Measurements from ENCODE around the gene BPIFB3. TPM values are rescaled to one million over a fixed set of nuclear protein-coding genes. Genes with fewer than 3 reads are reported as not detected.
"Not testable (repeated sequence)": the region's sequence is repeated elsewhere in the genome, so short reads cannot be mapped to it uniquely, and the experiment has no call there.

The BPIFB3 gene
- total RNA-seq, 4 donors from 2014 or later = not detected

DNA sequence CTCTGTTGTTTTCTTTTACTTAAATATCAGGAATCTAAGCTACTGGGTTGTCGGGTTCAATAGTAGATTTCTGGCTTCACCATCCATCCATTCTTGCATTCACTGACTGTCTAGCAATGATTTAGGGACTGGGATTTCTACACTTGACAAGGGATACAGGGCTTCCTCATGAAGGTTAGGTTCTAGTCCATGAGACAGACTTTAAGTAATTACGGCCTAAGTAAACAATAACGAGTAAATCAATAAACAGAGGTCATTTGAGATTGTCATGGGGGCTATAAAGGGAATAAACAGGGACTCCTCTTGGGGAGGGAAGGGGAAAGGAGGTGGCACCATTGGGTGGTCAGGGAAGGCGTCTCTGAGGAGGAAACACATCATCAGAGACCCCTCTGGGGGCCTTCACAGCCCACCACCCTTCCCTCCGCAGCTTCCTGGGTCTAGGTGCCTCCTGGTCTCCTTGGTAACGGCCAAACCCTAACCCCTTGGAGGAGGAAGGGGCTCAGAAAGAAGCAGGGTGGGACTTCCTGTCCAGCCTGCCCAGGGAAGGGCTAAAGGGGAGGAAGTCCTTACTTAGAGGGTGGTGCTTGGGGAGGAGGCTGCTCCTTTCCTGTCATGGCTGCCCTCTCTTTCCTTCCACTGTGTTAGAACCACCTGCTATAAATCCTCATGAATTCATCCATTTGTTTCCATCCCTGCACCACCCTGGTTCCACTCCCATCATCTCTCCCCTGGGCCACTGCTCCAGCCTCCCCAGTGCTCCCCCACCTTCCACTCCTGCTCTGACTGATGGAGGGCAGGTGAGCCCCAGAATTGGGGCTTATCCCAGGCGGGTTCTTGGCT, 59.1 kb downstream of the BPIFB3 start:
- H3K36me3 ChIP-seq = no peaks in the 10 kb centered on the region
- intact Hi-C loops (cut with DNase I) = no loop called here
- no peak overlapping the region for H3K27ac ChIP-seq
- no peak for DNase-seq
- no peak overlapping the region for H3K4me3 ChIP-seq (replicated peaks in 1 of 3)
- WGBS, 2 donors = 85% methylated on average over 7 of the region's 7 CpGs
- no peaks in the 10 kb centered on the region for H3K27me3 ChIP-seq
- no peak for TF ChIP-seq POLR2A (IDR thresholded peaks at IDR 0.05)
- TF ChIP-seq, protein P1, sequence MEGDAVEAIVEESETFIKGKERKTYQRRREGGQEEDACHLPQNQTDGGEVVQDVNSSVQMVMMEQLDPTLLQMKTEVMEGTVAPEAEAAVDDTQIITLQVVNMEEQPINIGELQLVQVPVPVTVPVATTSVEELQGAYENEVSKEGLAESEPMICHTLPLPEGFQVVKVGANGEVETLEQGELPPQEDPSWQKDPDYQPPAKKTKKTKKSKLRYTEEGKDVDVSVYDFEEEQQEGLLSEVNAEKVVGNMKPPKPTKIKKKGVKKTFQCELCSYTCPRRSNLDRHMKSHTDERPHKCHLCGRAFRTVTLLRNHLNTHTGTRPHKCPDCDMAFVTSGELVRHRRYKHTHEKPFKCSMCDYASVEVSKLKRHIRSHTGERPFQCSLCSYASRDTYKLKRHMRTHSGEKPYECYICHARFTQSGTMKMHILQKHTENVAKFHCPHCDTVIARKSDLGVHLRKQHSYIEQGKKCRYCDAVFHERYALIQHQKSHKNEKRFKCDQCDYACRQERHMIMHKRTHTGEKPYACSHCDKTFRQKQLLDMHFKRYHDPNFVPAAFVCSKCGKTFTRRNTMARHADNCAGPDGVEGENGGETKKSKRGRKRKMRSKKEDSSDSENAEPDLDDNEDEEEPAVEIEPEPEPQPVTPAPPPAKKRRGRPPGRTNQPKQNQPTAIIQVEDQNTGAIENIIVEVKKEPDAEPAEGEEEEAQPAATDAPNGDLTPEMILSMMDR (IDR thresholded peaks at IDR 0.05) = no peak
- no peaks in the 10 kb centered on the region for H3K9me3 ChIP-seq
- H3K4me1 ChIP-seq = no peaks in the 10 kb centered on the region

DNA sequence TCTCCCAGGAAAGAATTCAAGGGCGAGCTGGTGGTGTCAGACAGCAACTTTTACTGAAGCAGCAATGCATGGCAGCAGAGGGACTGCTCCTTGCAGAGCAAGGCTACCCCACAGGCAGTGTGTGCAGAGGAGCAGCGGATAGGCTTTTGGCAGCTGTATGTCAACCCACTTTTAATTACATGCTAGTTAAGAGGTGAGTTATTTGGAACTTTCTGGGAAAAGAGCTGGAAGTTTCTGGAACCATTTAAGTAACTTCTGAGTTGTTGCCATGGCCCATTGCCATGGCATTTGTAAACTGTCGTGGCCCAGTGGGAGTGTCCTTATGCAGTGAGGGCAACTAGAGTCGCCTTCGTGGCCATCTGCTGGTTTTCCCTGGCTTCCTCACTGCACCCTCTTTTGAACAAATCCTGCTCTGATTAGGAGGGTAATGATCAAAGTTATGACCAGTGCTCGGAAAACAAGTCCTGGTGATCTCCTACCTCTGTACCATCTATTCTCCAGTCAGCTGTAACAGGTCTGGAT, 59.7 kb downstream of the BPIFB3 start:
- WGBS, 2 donors = 75 to 77% methylated on average over 6 of the region's 6 CpGs
- no peak for TF ChIP-seq POLR2A (IDR thresholded peaks at IDR 0.05)
- TF ChIP-seq, protein P1 (IDR thresholded peaks at IDR 0.05) = no peak
- Histone ChIP-seq H3K4me3 (replicated peaks in 1 of 3) (no peak overlapping the region), H3K27me3 (no peaks in the 10 kb centered on the region), H3K9me3 (no peaks in the 10 kb centered on the region), H3K27ac (no peak overlapping the region), H3K4me1 (no peaks in the 10 kb centered on the region), H3K36me3 (no peaks in the 10 kb centered on the region)
- intact Hi-C loops (cut with DNase I) = no loop called here
- no peak for DNase-seq

DNA sequence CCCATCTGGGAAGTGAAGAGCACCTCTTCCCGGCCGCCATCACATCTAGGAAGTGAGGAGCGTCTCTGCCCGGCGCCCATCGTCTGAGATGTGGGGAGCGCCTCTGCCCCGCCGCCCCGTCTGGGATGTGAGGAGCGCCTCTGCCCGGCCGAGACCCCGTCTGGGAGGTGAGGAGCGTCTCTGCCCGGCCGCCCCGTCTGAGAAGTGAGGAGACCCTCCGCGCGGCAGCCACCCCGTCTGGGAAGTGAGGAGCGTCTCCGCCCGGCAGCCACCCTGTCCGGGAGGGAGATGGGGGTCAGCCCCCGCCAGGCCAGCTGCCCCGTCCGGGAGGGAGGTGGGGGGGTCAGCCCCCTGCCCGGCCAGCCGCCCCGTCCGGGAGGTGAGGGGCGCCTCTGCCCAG, 61.8 kb downstream of the BPIFB3 start:
- WGBS, 2 donors = 98% methylated on average over 20 of the region's 34 CpGs; no CpG with 5 or more reads in 1 of the 2 donors
- H3K36me3 ChIP-seq; DNase-seq; H3K9me3 ChIP-seq; H3K27ac ChIP-seq; H3K4me3 ChIP-seq (replicated peaks in 1 of 3); intact Hi-C loops (cut with DNase I); H3K4me1 ChIP-seq; H3K27me3 ChIP-seq: not testable (repeated sequence)

- Histone ChIP-seq H3K27ac (no peak overlapping the region), H3K27me3 (no peaks in the 10 kb centered on the region), H3K4me1 (no peaks in the 10 kb centered on the region), H3K36me3 (no peaks in the 10 kb centered on the region), H3K9me3 (no peaks in the 10 kb centered on the region), H3K4me3 (replicated peaks in 1 of 3) (no peak overlapping the region)
- DNase-seq = no peak
- TF ChIP-seq, protein P1 (IDR thresholded peaks at IDR 0.05) = no peak
- no peak for TF ChIP-seq POLR2A (IDR thresholded peaks at IDR 0.05)
- WGBS, 2 donors = 90 to 92% methylated on average over 3 of the region's 3 CpGs
- intact Hi-C loops (cut with DNase I) = loop anchor here (10.0 kb wide), 1 partner anchor 75 kb away; no protein-coding TSS in a partner anchor
These were observed 66.3 kb downstream of the BPIFB3 start for GRCh38 chr20:33119725-33120720.

- H3K4me1 ChIP-seq = no peaks in the 10 kb centered on the region
- H3K27ac ChIP-seq = no peak overlapping the region
- H3K4me3 ChIP-seq (replicated peaks in 1 of 3) = no peak overlapping the region
- H3K9me3 ChIP-seq = no peaks in the 10 kb centered on the region
- H3K27me3 ChIP-seq = no peaks in the 10 kb centered on the region
- intact Hi-C loops (cut with DNase I) = loop anchor here (10.0 kb wide), 1 partner anchor 76 kb away; no protein-coding TSS in a partner anchor
- WGBS, 2 donors = 94 to 100% methylated on average over 3 of the region's 3 CpGs
- TF ChIP-seq POLR2A (IDR thresholded peaks at IDR 0.05) = no peak
- TF ChIP-seq, protein P1 (IDR thresholded peaks at IDR 0.05) = no peak
- no peaks in the 10 kb centered on the region for H3K36me3 ChIP-seq
- no peak for DNase-seq
These were observed 67.2 kb downstream of the BPIFB3 start for GRCh38 chr20:33120934-33121333.

DNA sequence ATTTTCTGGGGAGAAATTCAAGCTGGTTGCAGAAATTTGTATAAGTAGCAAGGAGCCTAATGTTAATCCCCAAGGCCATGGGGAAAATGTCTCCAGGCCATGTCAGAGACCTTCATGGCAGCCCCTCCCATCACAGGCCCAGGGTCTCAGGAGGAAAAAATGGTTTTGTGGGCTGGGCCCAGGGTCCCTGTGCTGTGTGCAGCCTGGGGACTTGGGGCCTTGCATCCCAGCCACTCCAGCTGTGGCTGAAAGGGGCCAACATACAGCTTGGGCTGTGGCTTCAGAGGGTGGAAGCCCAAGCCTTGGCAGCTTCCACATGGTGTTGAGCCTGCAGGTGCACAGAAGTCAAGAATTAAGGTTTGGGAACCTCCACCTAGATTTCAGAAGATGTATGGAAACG, 68.6 kb downstream of the BPIFB3 start:
- intact Hi-C loops (cut with DNase I) = loop anchor here (10.0 kb wide), 1 partner anchor 77 kb away; no protein-coding TSS in a partner anchor
- H3K9me3 ChIP-seq; H3K27me3 ChIP-seq; H3K36me3 ChIP-seq; DNase-seq; H3K27ac ChIP-seq; H3K4me1 ChIP-seq; H3K4me3 ChIP-seq (replicated peaks in 1 of 3): not testable (repeated sequence)
- 73 to 78% methylated on average over 1 of the region's 1 CpG for WGBS, 2 donors

Data from thyroid gland (tissue), 4 donors.